Measurements from ENCODE around the gene NT5E. TPM values are rescaled to one million over a fixed set of nuclear protein-coding genes. Genes with fewer than 3 reads are reported as not detected.

Gene NT5E
- total RNA-seq, result 157 and 162 TPM in 2 replicates

GRCh38 chr6:85449818-85450759 lies at the start of gene NT5E:
TSS of gene NT5E (plus strand) at chr6:85450083. CDS start at chr6:85450140, 57 bp downstream.

Other genes starting within 250 kb of the NT5E start
- 43.4 and 55.3 TPM in 2 replicates for gene SNX14, start 143.8 kb downstream of the NT5E start, total RNA-seq
- 44.9 and 55.5 TPM in 2 replicates for gene SYNCRIP, start 192.8 kb downstream of the NT5E start, total RNA-seq